Measurements from ENCODE around the gene MYL5. TPM values are rescaled to one million over a fixed set of nuclear protein-coding genes. Genes with fewer than 3 reads are reported as not detected.

The MYL5 gene
- total RNA-seq, 4 donors from 2014 or later: 16.0 to 37.7 (median 20.1) TPM

DNA sequence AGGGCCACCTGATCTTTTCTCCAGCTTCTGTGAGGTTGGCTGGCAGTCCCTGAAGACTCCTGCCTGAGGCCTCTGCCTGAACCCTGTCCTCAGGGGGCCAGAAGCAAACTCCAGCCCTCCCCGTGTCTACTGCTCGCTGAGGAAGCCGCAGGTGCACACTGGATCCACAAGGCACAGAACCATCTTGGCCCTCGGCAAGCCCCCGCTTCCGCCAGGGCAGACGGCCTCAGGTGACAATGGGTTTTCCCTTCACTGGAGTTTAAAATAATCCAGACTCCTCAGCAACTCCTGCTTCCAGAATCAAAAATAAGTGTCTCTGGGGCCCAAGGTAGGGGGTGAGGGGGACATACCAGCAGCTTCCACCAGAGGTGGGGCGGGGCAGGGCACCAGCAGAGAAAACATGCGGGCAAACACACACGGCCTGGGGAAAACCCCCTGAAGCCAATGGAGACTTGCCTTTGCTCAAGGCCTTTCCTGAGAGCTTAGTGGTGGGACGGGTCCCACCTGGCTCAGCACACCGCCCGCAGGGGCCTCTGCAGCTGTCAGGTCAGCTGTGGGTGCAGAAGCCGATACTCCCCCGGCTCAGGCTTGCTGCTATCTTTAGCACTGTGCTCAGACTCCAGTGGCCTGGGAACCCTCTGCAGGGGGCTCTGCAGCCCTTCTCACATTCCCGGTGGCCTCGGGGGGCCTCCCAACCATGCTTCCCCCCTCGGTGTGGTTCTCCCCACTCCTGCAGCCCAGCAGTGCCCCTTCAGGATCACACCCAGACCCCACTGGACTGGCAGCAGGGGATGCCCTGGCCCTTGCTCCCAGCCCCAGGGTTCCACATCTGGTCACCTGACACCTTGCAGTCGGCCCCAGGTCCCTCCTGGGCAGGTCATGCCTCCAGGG is 1.9 kb downstream of the MYL5 start:
- TF ChIP-seq, protein P1, sequence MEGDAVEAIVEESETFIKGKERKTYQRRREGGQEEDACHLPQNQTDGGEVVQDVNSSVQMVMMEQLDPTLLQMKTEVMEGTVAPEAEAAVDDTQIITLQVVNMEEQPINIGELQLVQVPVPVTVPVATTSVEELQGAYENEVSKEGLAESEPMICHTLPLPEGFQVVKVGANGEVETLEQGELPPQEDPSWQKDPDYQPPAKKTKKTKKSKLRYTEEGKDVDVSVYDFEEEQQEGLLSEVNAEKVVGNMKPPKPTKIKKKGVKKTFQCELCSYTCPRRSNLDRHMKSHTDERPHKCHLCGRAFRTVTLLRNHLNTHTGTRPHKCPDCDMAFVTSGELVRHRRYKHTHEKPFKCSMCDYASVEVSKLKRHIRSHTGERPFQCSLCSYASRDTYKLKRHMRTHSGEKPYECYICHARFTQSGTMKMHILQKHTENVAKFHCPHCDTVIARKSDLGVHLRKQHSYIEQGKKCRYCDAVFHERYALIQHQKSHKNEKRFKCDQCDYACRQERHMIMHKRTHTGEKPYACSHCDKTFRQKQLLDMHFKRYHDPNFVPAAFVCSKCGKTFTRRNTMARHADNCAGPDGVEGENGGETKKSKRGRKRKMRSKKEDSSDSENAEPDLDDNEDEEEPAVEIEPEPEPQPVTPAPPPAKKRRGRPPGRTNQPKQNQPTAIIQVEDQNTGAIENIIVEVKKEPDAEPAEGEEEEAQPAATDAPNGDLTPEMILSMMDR (IDR thresholded peaks at IDR 0.05; ENCODE audit: low read depth): no peak

DNA sequence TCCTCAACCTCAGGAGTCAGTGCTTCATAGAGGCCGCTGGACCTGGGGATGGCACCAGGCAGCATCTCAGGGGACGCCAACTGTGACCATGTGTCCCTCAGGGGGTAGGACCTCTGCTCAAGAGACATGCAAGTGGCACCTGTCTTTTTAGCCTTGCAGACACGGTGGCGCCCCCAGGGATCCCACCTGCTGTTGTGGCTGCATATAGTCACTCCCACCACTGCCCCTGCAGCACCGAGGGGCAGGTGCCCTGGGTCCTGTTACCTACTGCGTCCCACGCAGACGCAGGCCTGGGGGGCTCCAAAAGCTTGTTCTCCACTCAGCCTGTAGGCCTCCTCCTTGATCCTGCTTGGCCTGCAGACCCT is 2.5 kb downstream of the MYL5 start:
- TF ChIP-seq, protein P1 (IDR thresholded peaks at IDR 0.05; ENCODE audit: low read depth): no peak

DNA sequence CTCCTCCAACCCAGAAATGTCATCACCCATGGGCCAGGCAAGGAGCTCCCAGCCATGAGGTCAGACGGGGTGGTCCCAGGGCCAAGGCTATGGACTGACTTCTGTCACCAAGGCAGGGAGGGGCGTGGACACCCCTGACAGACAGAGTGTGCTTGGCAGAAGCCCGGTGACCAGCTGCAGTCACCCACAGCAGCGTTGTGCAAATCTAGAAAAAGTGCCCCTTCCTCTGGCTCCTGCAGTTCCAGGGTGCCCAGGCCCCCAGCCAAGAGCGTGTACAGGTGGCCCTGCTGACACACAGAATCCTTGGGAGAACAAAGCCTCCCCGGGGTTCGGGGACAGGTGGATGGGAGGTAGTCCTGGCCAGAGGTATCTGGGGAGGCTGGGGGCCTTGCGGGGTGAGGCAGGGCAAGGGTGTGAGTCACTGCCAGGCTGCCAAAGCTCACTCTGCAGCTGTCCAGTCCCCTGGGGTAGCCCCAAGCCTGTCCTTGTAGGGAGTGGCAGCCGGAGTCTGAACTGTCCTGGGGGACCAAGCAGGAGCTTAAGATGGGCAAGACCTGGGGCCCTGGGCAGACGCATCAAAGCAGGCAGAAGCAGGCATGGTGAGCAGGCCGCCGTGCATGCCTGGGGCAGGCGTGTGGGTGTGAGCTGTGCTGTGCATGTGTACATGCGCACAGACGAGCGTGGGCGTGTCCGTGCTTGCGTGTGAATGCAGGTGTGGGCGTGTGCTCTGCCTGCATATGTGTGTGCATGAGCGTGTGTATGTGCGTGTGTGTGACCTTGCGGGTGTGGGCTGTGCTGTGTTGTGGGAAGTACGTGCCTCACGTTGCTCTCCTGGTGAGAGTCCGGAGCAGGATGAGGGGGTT is 3.3 kb downstream of the MYL5 start:
- TF ChIP-seq, protein P1 (IDR thresholded peaks at IDR 0.05; ENCODE audit: low read depth): no peak

DNA sequence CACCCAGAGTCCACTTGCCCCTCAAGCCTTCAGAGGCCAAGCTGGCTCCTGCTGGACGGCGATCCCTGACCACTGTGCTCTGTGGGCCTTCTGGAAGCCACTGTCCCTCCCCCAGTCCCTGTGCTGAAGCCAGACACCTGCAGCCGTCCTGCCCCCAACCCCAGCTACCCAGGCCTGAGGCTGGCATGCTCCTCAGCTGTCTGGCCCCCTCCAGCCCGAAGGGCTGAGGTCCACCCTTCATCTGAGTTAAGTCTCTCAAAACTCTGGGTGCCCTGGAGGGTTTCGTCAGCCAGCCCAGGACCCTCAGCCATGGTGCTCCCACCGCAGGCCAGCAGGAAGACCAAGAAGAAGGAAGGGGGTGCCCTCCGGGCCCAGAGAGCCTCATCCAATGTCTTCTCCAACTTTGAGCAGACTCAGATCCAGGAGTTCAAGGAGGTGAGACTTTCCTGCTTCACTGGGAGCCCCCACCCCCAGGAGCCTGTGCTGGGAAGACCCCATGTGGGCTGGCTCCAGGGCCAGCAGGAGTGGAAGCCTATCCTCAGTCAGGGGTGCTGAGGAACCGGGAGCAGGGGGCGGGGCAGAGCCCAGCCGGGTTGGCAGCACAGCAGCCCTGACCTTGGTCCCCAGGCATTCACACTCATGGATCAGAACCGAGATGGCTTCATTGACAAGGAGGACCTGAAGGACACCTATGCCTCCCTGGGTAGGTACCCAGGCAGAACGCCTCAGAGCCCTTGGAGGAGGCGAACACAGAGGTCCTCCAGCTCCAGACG is 4.2 kb downstream of the MYL5 start:
- TF ChIP-seq, protein P1 (IDR thresholded peaks at IDR 0.05; ENCODE audit: low read depth): no peak

DNA sequence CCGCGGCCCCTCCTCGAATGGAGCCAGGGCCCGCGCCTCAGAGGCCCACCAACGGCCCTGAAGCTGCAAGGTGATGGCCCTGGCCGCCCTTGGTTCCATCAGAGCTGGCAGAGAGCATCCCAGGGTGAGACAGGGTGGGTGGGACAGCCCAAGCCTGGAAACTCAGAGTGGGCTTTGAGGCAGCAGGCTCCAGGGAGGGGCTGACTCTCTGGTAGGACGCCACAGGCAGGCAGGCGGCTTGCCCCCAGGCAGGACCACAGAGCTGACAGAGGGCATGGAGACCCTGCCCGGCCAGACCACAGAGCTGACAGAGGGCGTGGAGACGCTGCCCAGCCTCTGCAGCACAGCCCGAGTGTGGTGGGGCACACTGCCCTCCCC is 4.8 kb downstream of the MYL5 start:
- TF ChIP-seq, protein P1 (IDR thresholded peaks at IDR 0.05; ENCODE audit: low read depth): no peak

DNA sequence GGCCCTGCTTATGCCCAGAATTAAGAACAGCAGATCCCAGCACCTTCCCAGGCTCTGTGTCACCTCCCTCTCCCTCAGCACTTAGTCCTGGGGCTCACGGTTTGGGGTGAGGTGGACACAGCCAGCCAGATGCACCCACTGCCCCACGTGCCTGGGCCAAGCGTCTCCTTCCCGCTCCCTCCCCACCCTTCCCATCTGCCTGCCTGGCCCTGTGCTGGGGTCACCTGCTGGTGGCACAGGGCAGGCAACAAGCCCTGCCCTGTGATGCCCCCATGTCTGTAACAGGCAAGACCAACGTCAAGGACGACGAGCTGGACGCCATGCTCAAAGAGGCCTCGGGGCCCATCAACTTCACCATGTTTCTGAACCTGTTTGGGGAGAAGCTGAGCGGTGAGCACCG is 5.3 kb downstream of the MYL5 start:
- TF ChIP-seq, protein P1 (IDR thresholded peaks at IDR 0.05; ENCODE audit: low read depth): no peak
